Measurements from ENCODE around the gene NDUFS6. TPM values are rescaled to one million over a fixed set of nuclear protein-coding genes. Genes with fewer than 3 reads are reported as not detected.

Gene NDUFS6
- polyA plus RNA-seq, 2 of the 4 experiments (the other 2 are of a cell fraction) = 76.0 to 192 TPM

DNA sequence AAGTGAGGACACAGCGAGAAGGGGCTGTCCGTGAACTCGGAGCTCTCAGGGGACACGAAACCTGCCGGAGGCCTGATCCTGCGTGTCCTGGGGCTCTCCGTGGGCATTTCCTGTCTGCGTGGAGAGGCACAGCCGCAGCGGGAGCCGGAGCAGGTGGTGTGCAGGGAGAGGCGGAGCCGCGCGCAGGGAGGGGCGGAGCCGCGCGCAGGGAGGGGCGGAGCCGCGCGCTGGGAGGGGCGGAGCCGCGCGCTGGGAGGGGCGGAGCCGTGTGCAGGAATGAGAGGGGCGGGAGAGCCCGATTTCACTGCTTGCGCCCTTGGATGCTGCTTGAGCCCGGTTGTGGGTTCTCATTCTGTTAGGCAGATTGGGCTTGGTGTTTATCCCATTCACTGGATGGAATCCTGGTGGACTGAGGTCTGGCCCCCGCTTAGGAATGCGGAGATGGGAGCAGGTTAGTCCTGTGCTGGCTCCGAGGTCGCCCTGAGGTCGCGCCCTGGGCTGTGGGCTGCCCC is 26.7 kb downstream of the NDUFS6 start (continued):
- TF ChIP-seq, protein P1, sequence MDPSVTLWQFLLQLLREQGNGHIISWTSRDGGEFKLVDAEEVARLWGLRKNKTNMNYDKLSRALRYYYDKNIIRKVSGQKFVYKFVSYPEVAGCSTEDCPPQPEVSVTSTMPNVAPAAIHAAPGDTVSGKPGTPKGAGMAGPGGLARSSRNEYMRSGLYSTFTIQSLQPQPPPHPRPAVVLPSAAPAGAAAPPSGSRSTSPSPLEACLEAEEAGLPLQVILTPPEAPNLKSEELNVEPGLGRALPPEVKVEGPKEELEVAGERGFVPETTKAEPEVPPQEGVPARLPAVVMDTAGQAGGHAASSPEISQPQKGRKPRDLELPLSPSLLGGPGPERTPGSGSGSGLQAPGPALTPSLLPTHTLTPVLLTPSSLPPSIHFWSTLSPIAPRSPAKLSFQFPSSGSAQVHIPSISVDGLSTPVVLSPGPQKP (IDR thresholded peaks at IDR 0.05; ENCODE audit: low read depth, low read length) = no peak

GRCh38 chr5:1830571-1831228 is 29.5 kb downstream of the NDUFS6 start:
- WGBS (ENCODE audit: missing lambda C conversion rate) = 80% methylated on average over 17 of the region's 17 CpGs
- FAIRE-seq = no peak
- H3K4me2 ChIP-seq = no peak overlapping the region
- ChIA-PET POLR2A (no interaction called here), CTCF (no interaction called here)
- no peak for TF ChIP-seq ZC3H11A (IDR thresholded peaks at IDR 0.05)
- TF ChIP-seq PHF8 (IDR thresholded peaks at IDR 0.05; ENCODE audit: borderline replicate concordance, low read depth) = no peak
- TF ChIP-seq HOXA7 (CRISPR knock-in tag; IDR thresholded peaks at IDR 0.05) = no peak
- TF ChIP-seq JUNB (IDR thresholded peaks at IDR 0.05) = no peak
- TF ChIP-seq EP300 (IDR thresholded peaks at IDR 0.05) = no peak
- no peak for TF ChIP-seq KDM5A (IDR thresholded peaks at IDR 0.05)
- TF ChIP-seq CEBPB (IDR thresholded peaks at IDR 0.05) = no peak
- TF ChIP-seq TP53 (CRISPR knock-in tag; IDR thresholded peaks at IDR 0.05) = no peak
- no peak for TF ChIP-seq MYC (IDR thresholded peaks at IDR 0.05; ENCODE audit: borderline replicate concordance, low read length)
- TF ChIP-seq NFE2L2 (conservative IDR thresholded peaks at IDR 0.05; ENCODE audit: low read length) = no peak
- no peak for TF ChIP-seq FOXS1 (CRISPR knock-in tag; IDR thresholded peaks at IDR 0.05)
- TF ChIP-seq HOXB5 (CRISPR knock-in tag; IDR thresholded peaks at IDR 0.05) = no peak
- TF ChIP-seq, protein P2, sequence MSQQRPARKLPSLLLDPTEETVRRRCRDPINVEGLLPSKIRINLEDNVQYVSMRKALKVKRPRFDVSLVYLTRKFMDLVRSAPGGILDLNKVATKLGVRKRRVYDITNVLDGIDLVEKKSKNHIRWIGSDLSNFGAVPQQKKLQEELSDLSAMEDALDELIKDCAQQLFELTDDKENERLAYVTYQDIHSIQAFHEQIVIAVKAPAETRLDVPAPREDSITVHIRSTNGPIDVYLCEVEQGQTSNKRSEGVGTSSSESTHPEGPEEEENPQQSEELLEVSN (IDR thresholded peaks at IDR 0.05; ENCODE audit: borderline replicate concordance, low read depth) = no peak
- no peak overlapping the region for H3K27ac ChIP-seq
- no peaks in the 10 kb centered on the region for H3K9me3 ChIP-seq
- ATAC-seq = no peak
- no peak for DNase-seq (ENCODE audit: low read depth in 1 of 2, low spot score in 1 of 2)
- H3K4me1 ChIP-seq = no peaks in the 10 kb centered on the region
- no peak overlapping the region for H3K4me3 ChIP-seq

DNA sequence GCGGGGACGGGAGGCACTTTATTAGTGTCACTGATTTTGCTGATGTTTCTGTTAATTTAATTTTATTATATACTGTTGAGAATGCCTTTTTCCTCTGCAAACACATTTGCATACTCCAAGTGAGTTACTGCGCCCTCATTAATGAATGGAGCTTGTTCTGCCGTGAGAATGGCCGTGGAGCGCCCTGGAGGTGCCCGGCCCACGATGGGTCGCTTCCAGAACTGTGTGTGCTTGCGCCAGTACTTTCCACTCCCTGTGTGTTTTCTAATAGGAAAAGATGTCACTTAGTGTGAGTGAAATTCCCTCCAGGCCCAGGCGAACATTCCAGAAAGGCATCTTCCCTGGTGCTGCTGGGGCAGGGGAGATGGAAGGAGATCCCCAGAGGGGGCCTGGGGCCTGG is 30.1 kb downstream of the NDUFS6 start:
- TF ChIP-seq HEYL (CRISPR knock-in tag; IDR thresholded peaks at IDR 0.05) (no peak), CEBPB (IDR thresholded peaks at IDR 0.05) (no peak)
- no peak overlapping the region for H3K4me2 ChIP-seq
- H3K4me1 ChIP-seq = no peaks in the 10 kb centered on the region
- no peaks in the 10 kb centered on the region for H3K9me3 ChIP-seq
- CTCF ChIA-PET = interaction anchor here (1.0 kb wide), 1 partner anchor 14 kb away, joined by 3 read pairs; no protein-coding TSS in a partner anchor
- WGBS (ENCODE audit: missing lambda C conversion rate) = 93% methylated on average over 11 of the region's 11 CpGs
- POLR2A ChIA-PET = no interaction called here
- DNase-seq (ENCODE audit: low read depth in 1 of 2, low spot score in 1 of 2) = no peak
- H3K27ac ChIP-seq = no peak overlapping the region
- no peak for FAIRE-seq
- ATAC-seq = no peak
- no peak overlapping the region for H3K4me3 ChIP-seq

- TF ChIP-seq, protein P3, sequence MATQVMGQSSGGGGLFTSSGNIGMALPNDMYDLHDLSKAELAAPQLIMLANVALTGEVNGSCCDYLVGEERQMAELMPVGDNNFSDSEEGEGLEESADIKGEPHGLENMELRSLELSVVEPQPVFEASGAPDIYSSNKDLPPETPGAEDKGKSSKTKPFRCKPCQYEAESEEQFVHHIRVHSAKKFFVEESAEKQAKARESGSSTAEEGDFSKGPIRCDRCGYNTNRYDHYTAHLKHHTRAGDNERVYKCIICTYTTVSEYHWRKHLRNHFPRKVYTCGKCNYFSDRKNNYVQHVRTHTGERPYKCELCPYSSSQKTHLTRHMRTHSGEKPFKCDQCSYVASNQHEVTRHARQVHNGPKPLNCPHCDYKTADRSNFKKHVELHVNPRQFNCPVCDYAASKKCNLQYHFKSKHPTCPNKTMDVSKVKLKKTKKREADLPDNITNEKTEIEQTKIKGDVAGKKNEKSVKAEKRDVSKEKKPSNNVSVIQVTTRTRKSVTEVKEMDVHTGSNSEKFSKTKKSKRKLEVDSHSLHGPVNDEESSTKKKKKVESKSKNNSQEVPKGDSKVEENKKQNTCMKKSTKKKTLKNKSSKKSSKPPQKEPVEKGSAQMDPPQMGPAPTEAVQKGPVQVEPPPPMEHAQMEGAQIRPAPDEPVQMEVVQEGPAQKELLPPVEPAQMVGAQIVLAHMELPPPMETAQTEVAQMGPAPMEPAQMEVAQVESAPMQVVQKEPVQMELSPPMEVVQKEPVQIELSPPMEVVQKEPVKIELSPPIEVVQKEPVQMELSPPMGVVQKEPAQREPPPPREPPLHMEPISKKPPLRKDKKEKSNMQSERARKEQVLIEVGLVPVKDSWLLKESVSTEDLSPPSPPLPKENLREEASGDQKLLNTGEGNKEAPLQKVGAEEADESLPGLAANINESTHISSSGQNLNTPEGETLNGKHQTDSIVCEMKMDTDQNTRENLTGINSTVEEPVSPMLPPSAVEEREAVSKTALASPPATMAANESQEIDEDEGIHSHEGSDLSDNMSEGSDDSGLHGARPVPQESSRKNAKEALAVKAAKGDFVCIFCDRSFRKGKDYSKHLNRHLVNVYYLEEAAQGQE (IDR thresholded peaks at IDR 0.05) = no peak
- no peak for TF ChIP-seq ESRRA (IDR thresholded peaks at IDR 0.05; ENCODE audit: borderline replicate concordance, low read length)
- FAIRE-seq (no peak), DNase-seq (ENCODE audit: low read depth in 1 of 2, low spot score in 1 of 2) (no peak), ATAC-seq (peak in 1 of 2 experiments; percentile 15; a peak in 1 of 6 replicates)
- POLR2A ChIA-PET = no interaction called here
- no peaks in the 10 kb centered on the region for H3K4me1 ChIP-seq
- WGBS (ENCODE audit: missing lambda C conversion rate) = 61% methylated on average over 7 of the region's 14 CpGs
- H3K9me3 ChIP-seq = no peaks in the 10 kb centered on the region
- H3K4me3 ChIP-seq = no peak overlapping the region
- no peak overlapping the region for H3K27ac ChIP-seq
- H3K4me2 ChIP-seq = no peak overlapping the region
- CTCF ChIA-PET = interaction anchor here (1.0 kb wide), 1 partner anchor 15 kb away, joined by 3 read pairs; no protein-coding TSS in a partner anchor
These were observed 30.6 kb downstream of the NDUFS6 start for GRCh38 chr5:1831677-1832313.

Data from A549 (cell line).